Nephron progenitor cell (in vitro differentiated cells): ENCODE data around the gene PPP1R16B.

Experiments
- DNase-seq: peaks from one replicate; pipeline ENCODE4 v3.0.0; 2021
- H3K27ac Mint-ChIP-seq: 2 replicates; pipeline ENCODE4 v1.8.0; 2021; ENCODE audit warnings: mild to moderate bottlenecking, moderate library complexity, mixed read lengths
- H3K27me3 Mint-ChIP-seq: 2 replicates; pipeline ENCODE4 v1.8.0; 2021; ENCODE audit warnings: mild to moderate bottlenecking, low read depth, mixed read lengths; ENCODE audit not compliant: poor library complexity
- H3K36me3 Mint-ChIP-seq: 2 replicates; pipeline ENCODE4 v1.8.0; 2021; ENCODE audit warnings: low read depth, mixed read lengths
- H3K4me1 Mint-ChIP-seq: 2 replicates; pipeline ENCODE4 v1.8.0; 2021; ENCODE audit warnings: mixed read lengths
- H3K4me3 Mint-ChIP-seq: 2 replicates; pipeline ENCODE4 v1.8.0; 2021; ENCODE audit warnings: mild to moderate bottlenecking, moderate library complexity, mixed read lengths
- H3K9me3 Mint-ChIP-seq: 2 replicates; pipeline ENCODE4 v1.8.0; 2021; ENCODE audit warnings: mild to moderate bottlenecking, moderate library complexity, mixed read lengths
- TF ChIP-seq, protein P1 (sequence below): fragments of 200-600 bp; sonication (generic); IDR thresholded peaks from 2 replicates; pipeline ENCODE4 v1.5.0; 2021; ENCODE audit warnings: antibody characterized with exemption

Gene PPP1R16B

DNA sequence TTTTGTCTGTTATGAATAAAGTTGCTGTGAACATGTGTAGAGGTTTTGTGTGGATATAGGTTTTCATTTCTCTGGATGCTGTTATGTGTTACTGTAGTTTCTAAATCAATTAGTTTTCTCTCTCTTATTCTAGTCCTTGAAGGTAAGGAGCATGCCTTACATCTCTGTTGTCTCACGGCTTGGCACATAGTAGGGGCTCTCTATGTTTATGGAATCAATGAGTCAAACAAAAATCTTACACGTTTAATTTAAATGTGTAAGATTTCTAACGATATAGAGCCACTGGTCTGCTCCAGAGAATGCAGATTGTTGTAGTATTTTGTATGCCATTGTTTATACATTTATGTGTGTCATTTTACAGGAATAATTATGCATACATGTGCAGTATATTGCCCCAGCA, 141.3 kb downstream of the PPP1R16B start:
- TF ChIP-seq, protein P1, sequence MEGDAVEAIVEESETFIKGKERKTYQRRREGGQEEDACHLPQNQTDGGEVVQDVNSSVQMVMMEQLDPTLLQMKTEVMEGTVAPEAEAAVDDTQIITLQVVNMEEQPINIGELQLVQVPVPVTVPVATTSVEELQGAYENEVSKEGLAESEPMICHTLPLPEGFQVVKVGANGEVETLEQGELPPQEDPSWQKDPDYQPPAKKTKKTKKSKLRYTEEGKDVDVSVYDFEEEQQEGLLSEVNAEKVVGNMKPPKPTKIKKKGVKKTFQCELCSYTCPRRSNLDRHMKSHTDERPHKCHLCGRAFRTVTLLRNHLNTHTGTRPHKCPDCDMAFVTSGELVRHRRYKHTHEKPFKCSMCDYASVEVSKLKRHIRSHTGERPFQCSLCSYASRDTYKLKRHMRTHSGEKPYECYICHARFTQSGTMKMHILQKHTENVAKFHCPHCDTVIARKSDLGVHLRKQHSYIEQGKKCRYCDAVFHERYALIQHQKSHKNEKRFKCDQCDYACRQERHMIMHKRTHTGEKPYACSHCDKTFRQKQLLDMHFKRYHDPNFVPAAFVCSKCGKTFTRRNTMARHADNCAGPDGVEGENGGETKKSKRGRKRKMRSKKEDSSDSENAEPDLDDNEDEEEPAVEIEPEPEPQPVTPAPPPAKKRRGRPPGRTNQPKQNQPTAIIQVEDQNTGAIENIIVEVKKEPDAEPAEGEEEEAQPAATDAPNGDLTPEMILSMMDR, result no peak
- no peaks in the 10 kb centered on the region for H3K9me3 Mint-ChIP-seq
- H3K36me3 Mint-ChIP-seq, result peaks cover 66% of the 10 kb centered on the region
- no peak for DNase-seq
- H3K27ac Mint-ChIP-seq, result no peak overlapping the region
- no peak overlapping the region for H3K4me3 Mint-ChIP-seq
- H3K4me1 Mint-ChIP-seq, result no peaks in the 10 kb centered on the region
- H3K27me3 Mint-ChIP-seq, result no peaks in the 10 kb centered on the region

DNA sequence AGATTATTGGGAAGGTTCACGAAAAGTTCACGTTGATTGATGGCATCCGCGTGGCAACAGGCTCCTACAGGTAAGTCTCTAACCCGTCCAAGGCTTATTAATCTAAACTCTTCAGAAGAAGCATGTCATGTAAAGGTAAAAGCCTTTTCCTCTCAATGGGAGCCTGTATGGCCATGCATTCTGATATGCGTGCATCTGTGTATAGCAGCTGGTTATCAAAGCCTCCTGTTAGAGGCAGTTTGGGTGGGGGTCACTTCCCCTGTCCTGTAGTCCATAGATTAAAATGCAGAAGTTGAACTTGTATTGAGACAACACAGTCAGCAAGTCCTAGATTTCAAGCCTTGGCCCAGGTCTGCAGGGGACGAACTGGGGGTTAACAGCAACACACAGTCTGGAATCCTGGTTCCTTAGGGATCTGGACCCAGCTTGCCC, 142.4 kb downstream of the PPP1R16B start:
- no peaks in the 10 kb centered on the region for H3K27me3 Mint-ChIP-seq
- H3K4me1 Mint-ChIP-seq, result no peaks in the 10 kb centered on the region
- no peak for DNase-seq
- H3K4me3 Mint-ChIP-seq, result no peak overlapping the region
- TF ChIP-seq, protein P1, result no peak
- no peaks in the 10 kb centered on the region for H3K9me3 Mint-ChIP-seq
- no peak overlapping the region for H3K27ac Mint-ChIP-seq
- peaks cover 66% of the 10 kb centered on the region for H3K36me3 Mint-ChIP-seq

DNA sequence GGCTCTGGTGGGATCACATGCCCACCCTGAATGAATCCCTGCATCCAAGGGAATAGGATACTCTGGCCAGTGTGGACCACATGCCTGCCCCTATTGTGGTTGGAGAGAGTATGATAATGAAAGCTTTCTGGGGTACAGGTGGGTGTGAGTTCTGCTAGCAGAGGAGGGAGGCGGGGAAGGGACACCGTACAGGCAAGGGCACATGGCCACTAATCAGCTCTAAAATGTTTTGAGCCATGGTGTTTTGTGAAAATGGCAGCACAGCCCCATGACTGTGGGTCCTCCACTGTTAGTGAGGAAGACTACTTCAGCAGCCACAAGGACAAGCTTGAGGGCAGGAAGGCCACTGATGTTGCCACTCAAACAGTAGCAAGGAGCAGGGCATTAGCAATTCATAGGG, 144.8 kb downstream of the PPP1R16B start:
- H3K36me3 Mint-ChIP-seq, result peaks cover 77% of the 10 kb centered on the region

DNA sequence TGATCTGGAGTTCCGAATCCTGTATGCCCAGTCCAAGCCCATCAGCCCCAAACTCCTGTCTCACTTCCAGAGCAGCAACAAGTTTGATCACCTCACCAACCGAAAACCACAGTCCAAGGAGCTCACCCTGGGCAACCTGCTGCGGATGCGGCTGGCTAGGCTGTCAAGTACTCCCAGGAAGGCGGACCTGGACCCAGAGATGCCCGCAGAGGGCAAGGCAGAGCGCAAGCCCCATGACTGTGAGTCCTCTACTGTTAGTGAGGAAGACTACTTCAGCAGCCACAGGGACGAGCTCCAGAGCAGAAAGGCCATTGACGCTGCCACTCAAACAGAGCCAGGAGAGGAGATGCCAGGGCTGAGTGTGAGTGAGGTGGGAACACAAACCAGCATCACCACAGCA, 146.1 kb downstream of the PPP1R16B start:
- no peak overlapping the region for H3K27ac Mint-ChIP-seq
- no peak overlapping the region for H3K4me3 Mint-ChIP-seq
- no peak for DNase-seq
- H3K36me3 Mint-ChIP-seq, result peaks cover 72% of the 10 kb centered on the region
- H3K9me3 Mint-ChIP-seq, result no peaks in the 10 kb centered on the region
- H3K4me1 Mint-ChIP-seq, result no peaks in the 10 kb centered on the region
- H3K27me3 Mint-ChIP-seq, result peaks cover 3% of the 10 kb centered on the region
- TF ChIP-seq, protein P1, result no peak

More for the DNA sequence above, 144.8 kb downstream of the PPP1R16B start:
- TF ChIP-seq, protein P1, result no peak
- Mint-ChIP-seq H3K4me3 (no peak overlapping the region), H3K27ac (peak overlapping the region; percentile 83), H3K4me1 (no peaks in the 10 kb centered on the region), H3K9me3 (no peaks in the 10 kb centered on the region), H3K27me3 (no peaks in the 10 kb centered on the region)
- no peak for DNase-seq

DNA sequence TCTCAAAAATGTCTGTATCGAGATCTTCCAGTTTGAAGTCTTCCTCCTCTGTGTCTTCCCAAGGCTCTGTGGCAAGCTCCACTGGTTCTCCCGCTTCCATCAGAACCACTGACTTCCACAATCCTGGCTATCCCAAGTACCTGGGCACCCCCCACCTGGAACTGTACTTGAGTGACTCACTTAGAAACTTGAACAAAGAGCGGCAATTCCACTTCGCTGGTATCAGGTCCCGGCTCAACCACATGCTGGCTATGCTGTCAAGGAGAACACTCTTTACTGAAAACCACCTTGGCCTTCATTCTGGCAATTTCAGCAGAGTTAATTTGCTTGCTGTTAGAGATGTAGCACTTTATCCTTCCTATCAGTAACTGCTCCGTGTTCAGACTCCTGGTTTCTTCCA, 146.7 kb downstream of the PPP1R16B start:
- no peak for DNase-seq
- peaks cover 67% of the 10 kb centered on the region for H3K36me3 Mint-ChIP-seq
- H3K27ac Mint-ChIP-seq, result no peak overlapping the region
- peaks cover 3% of the 10 kb centered on the region for H3K27me3 Mint-ChIP-seq
- H3K9me3 Mint-ChIP-seq, result no peaks in the 10 kb centered on the region
- TF ChIP-seq, protein P1, result no peak
- H3K4me1 Mint-ChIP-seq, result no peaks in the 10 kb centered on the region
- no peak overlapping the region for H3K4me3 Mint-ChIP-seq

DNA sequence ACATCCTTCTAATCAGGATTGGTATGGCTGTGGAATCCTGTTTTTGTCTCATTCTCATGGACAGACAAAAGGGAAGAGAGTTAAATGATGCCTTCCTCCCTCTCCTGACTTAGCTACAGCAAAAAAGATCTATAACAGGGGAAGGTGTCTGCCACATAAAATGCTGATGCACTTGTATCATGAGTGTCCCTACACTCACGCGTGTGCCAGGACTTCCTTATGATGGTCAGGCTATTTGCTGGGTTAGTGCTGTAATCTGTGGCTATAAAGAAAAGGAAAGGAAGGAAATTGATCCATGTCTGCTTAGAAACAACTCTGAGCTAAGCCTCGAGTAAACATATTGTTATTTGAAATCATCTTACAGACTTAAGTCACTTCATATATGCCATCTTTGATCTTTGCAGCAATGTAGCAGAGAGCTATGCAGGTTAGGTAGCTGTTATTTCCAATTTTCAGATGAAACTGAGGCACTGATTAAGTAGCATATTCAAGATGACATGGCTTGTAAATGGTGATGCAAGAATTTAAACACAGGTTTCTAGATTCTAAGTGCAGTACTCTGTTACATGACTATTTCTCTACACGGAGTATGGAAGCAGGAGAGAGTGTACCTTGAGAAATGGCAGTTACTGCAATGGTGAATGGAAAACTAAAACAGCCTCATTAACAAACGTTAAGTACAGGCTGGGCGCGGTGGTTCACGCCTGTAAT, 148.3 kb downstream of the PPP1R16B start:
- Mint-ChIP-seq H3K4me1 (no peaks in the 10 kb centered on the region), H3K4me3 (no peak overlapping the region), H3K27ac (no peak overlapping the region), H3K36me3 (peaks cover 51% of the 10 kb centered on the region), H3K9me3 (no peaks in the 10 kb centered on the region), H3K27me3 (peaks cover 3% of the 10 kb centered on the region)
- DNase-seq, result no peak
- TF ChIP-seq, protein P1, result no peak
